K562 (cell line): ENCODE results near the gene CSH1. TPM values are rescaled to one million over a fixed set of nuclear protein-coding genes. Genes with fewer than 3 reads are reported as not detected.

Source experiments
- CAMTA2 ChIP-seq: fragments of 250-450 bp; sonication (Bioruptor Pico); conservative IDR thresholded peaks from 2 replicates; pipeline ENCODE4 v1.5.1; 2022
- DPF2 ChIP-seq: fragments of 450-650 bp; IDR thresholded peaks from 2 replicates; pipeline ENCODE4 v1.6.1; 2016
- ETV6 ChIP-seq, 3 experiments: fragments of 150-350 bp in 1 of 3; sonication (generic) in 1 of 3; formaldehyde crosslinking in 1 of 3; IDR thresholded peaks; 2 replicates each; pipeline versions ENCODE4 v1.6.1 to v1.8.0; 2014 to 2022; ENCODE audit warnings: borderline replicate concordance in 2 of 3, low read depth in 2 of 3, antibody characterized with exemption in 1 of 3, low read length in 1 of 3, mild to moderate bottlenecking in 1 of 3, missing genetic modification reagents in 1 of 3
- GTF2A2 ChIP-seq: IDR thresholded peaks from 2 replicates; pipeline ENCODE4 v1.6.1; 2016; ENCODE audit warnings: mild to moderate bottlenecking, missing genetic modification characterization, missing compliant biosample characterization
- HMGN3 ChIP-seq: IDR thresholded peaks from 2 replicates; pipeline ENCODE4 v1.6.1; 2011; ENCODE audit warnings: borderline replicate concordance, low read depth, mild to moderate bottlenecking, mixed read lengths, low read length; ENCODE audit not compliant: insufficient read length; ENCODE audit errors: extremely low read depth
- HMGXB4 ChIP-seq: sonication (generic); formaldehyde crosslinking; IDR thresholded peaks from 2 replicates; pipeline ENCODE4 v1.8.1; 2023; ENCODE audit warnings: mild to moderate bottlenecking, missing genetic modification reagents
- KHSRP ChIP-seq: fragments of 450-650 bp; IDR thresholded peaks from 2 replicates; pipeline ENCODE4 v1.6.1; 2017
- KLF10 ChIP-seq: fragments of 250-450 bp; sonication (Bioruptor Pico); IDR thresholded peaks from 2 replicates; pipeline ENCODE4 v1.6.1; 2021; ENCODE audit warnings: matching md5 sums
- MTA1 ChIP-seq: fragments of 450-650 bp; IDR thresholded peaks from 2 replicates; pipeline ENCODE4 v1.6.1; 2017; ENCODE audit warnings: borderline replicate concordance
- NELFE ChIP-seq: IDR thresholded peaks from 2 replicates; pipeline ENCODE4 v1.6.1; 2011; ENCODE audit warnings: mild to moderate bottlenecking; ENCODE audit not compliant: insufficient read depth, insufficient read length
- NFIX ChIP-seq: fragments of 250-450 bp; sonication (Bioruptor Pico); IDR thresholded peaks from 2 replicates; pipeline ENCODE4 v1.4.0; 2020; ENCODE audit warnings: low read depth, mild to moderate bottlenecking, moderate library complexity
- RBBP5 ChIP-seq: fragments of 200-600 bp; sonication (generic); IDR thresholded peaks from 2 replicates; pipeline ENCODE4 v1.6.1; 2012; ENCODE audit warnings: borderline replicate concordance, mild to moderate bottlenecking, low read length, control low read depth, inconsistent platforms; ENCODE audit not compliant: insufficient read depth, poor library complexity, severe bottlenecking
- SIRT6 ChIP-seq: IDR thresholded peaks from one replicate; pipeline ENCODE4 v1.6.1; 2012; ENCODE audit warnings: low read depth, mild to moderate bottlenecking, control low read depth, inconsistent platforms, low read length, moderate library complexity
- TAF7 ChIP-seq: fragments of 450-650 bp; IDR thresholded peaks from 2 replicates; pipeline ENCODE4 v1.6.1; 2016; ENCODE audit warnings: missing genetic modification characterization, missing compliant biosample characterization
- TOE1 ChIP-seq, 2 experiments: fragments of 450-650 bp in 1 of 2; sonication (generic) in 1 of 2; formaldehyde crosslinking in 1 of 2; IDR thresholded peaks; 2 replicates each; pipeline versions ENCODE4 v1.7.1 to v1.8.0; 2016 to 2022; ENCODE audit warnings: borderline replicate concordance in 2 of 2, mild to moderate bottlenecking in 2 of 2, antibody characterized with exemption in 1 of 2, inconsistent platforms in 1 of 2, low read depth in 1 of 2, missing genetic modification reagents in 1 of 2, moderate library complexity in 1 of 2
- U2AF2 ChIP-seq: fragments of 200-400 bp; formaldehyde crosslinking; optimal IDR thresholded peaks from 2 replicates; pipeline ENCODE3; 2017; ENCODE audit warnings: low read depth, mild to moderate bottlenecking, low read length
- ZBTB2 ChIP-seq: fragments of 450-650 bp; IDR thresholded peaks from 2 replicates; pipeline ENCODE4 v1.6.1; 2016; ENCODE audit warnings: antibody characterized with exemption
- ZBTB33 ChIP-seq: sonication (generic); formaldehyde crosslinking; IDR thresholded peaks from 2 replicates; pipeline ENCODE4 v1.8.1; 2023; ENCODE audit warnings: mild to moderate bottlenecking, missing genetic modification reagents
- ZNF449 ChIP-seq: fragments of 250-450 bp; sonication (Bioruptor Pico); IDR thresholded peaks from 2 replicates; pipeline ENCODE4 v1.8.0; 2022; ENCODE audit warnings: moderate library complexity, mild to moderate bottlenecking, inconsistent platforms
- polyA plus RNA-seq, 8 experiments: library from polyadenylated mRNA; depleted of rRNA in 4 of 8; stranded (reverse) in 5 of 8; unstranded in 3 of 8; fragments of >200 nt; fragmentation: Nextera tagmentation in 2 of 8; fragmentation: Illumina TruSeq in 1 of 8; extraction: Ambion mirVana in 2 of 8; extraction: Trizol in 1 of 8; gene quantifications; 2 replicates each; pipeline versions ENCODE4 v1.2.1 to v1.2.3, GENCODE V29; 2011 to 2014; ENCODE audit warnings: inconsistent platforms in 1 of 8, missing spikeins in 1 of 8
- total RNA-seq, 7 experiments: library from RNA; depleted of rRNA in 6 of 7; stranded (reverse); fragments of >200 nt in 6 of 7; fragmentation: Illumina TruSeq in 2 of 7; extraction: Trizol in 2 of 7; gene quantifications; 2 replicates each; pipeline versions ENCODE4 v1.2.1 to v1.2.3, GENCODE V29; 2011 to 2021; ENCODE audit warnings: low replicate concordance in 1 of 7

The CSH1 gene
- total and polyA plus RNA-seq, 9 of the 15 experiments (the other 6 are each of a cell fraction or from before 2014, with no cell fraction given) = not detected

GRCh38 chr17:63848834-63849689 is 47.3 kb downstream of the CSH1 start (continued):
- TF ChIP-seq DPF2 (peak; percentile 7; the same call in 1 of the 2 replicates), GTF2A2 (peak; percentile 75), SIRT6 (no peak), NFIX (no peak), TAF7 (tag) (no peak), HMGN3 (peak; percentile 9), U2AF2 (no peak), TOE1 (IDR thresholded peaks at IDR 0.05; ENCODE audit: borderline replicate concordance) (peak; percentile 99), TOE1 (CRISPR knock-in tag; IDR thresholded peaks at IDR 0.05; ENCODE audit: borderline replicate concordance, low read depth) (peak; percentile 89; the same call in 1 of the 2 replicates), MTA1 (no peak), KHSRP (peak; percentile 79), CAMTA2 (CRISPR knock-in tag) (0 out of 2 replicates have a peak, but pooled peaks have one; percentile 72), ZNF449 (CRISPR knock-in tag) (0 out of 2 replicates have a peak, but pooled peaks have one; percentile 72), KLF10 (CRISPR knock-in tag) (no peak), HMGXB4 (CRISPR knock-in tag) (peak; percentile 54; the same call in 1 of the 2 replicates), ZBTB2 (no peak), ETV6 (IDR thresholded peaks at IDR 0.05; ENCODE audit: borderline replicate concordance in 1 of 2, low read depth in 2 of 2, low read length in 1 of 2) (no peak), ETV6 (CRISPR knock-in tag; IDR thresholded peaks at IDR 0.05; ENCODE audit: borderline replicate concordance) (peak; percentile 99; the same call in 1 of the 2 replicates), NELFE (no peak), RBBP5 (peak; percentile 57), ZBTB33 (peak; percentile 89)
